HCT116 (cell line): ENCODE results near the gene TPO. TPM values are rescaled to one million over a fixed set of nuclear protein-coding genes. Genes with fewer than 3 reads are reported as not detected.

ENCODE experiments used
- ATAC-seq: fragments of 200-7000 bp; cut with Tn5 transposase; 2 replicates; pipeline ENCODE4 v1.9.1; 2020; ENCODE audit warnings: mild to moderate bottlenecking, moderate library complexity
- BruUV-seq: library from RNA; stranded (reverse); fragments of 400-500 nt; replicated peaks from 2 replicates; lab custom pipeline; 2021; lab: Mats Ljungman, UMichigan
- CTCF ChIA-PET: fragments of 300-600 bp; sonication (Branson Sonifier 250); formaldehyde crosslinking; loops from one replicate; lab custom pipeline; 2021; ENCODE audit warnings: antibody characterized with exemption; lab: Charles Lee
- POLR2A ChIA-PET: fragments of 300-600, 350-600 bp; sonication (Branson Sonifier 250); formaldehyde crosslinking; loops from one replicate; lab custom pipeline; 2021; ENCODE audit warnings: antibody characterized with exemption; lab: Charles Lee
- RAD21 ChIA-PET, 2 experiments: fragments of 300-600 bp; sonication (Branson Sonifier 250); formaldehyde crosslinking; loops; one replicate each; lab custom pipeline; 2023; ENCODE audit warnings: low total read pairs in 2 of 2; ENCODE audit not compliant: uncharacterized antibody in 2 of 2, unreplicated experiment in 2 of 2, low non-redundant PET in 1 of 2; lab: Charles Lee
- DNase-seq: peaks from one replicate; pipeline ENCODE4 v3.0.0-alpha.2; 2010; ENCODE audit warnings: low read depth, low spot score
- H2AFZ ChIP-seq: fragments of 200-600 bp; shearing (Covaris generic), sonication (generic); 2 replicates; pipeline ENCODE4 v1.6.1; 2017; ENCODE audit warnings: low read depth, mixed run types, mixed read lengths, antibody characterized with exemption, low read length; ENCODE audit not compliant: poor library complexity, severe bottlenecking
- H3K27ac ChIP-seq: 2 replicates; pipeline ENCODE4 v1.5.1; 2012; ENCODE audit warnings: low read depth, low read length
- H3K27me3 ChIP-seq: fragments of 200-600 bp; sonication (generic); 2 replicates; pipeline ENCODE4 v1.6.1; 2016; ENCODE audit warnings: mixed run types, low read length, mixed read lengths; ENCODE audit not compliant: insufficient read depth
- H3K36me3 ChIP-seq, 2 experiments: fragments of 200-500 bp in 1 of 2; fragments of 200-600 bp in 1 of 2; sonication (Bioruptor generic) in 1 of 2; sonication (generic) in 1 of 2; 2 replicates each; pipeline versions ENCODE4 v1.5.1 to v1.6.1; 2014 to 2016; ENCODE audit warnings: low read length in 2 of 2, inconsistent platforms in 1 of 2, mixed read lengths in 1 of 2, mixed run types in 1 of 2; ENCODE audit not compliant: insufficient read depth in 2 of 2, control insufficient read depth in 1 of 2
- H3K4me1 ChIP-seq, 2 experiments: fragments of 200-600 bp in 1 of 2; sonication (generic) in 1 of 2; 2 replicates each; pipeline versions ENCODE4 v1.5.1 to v1.6.1; 2012 to 2017; ENCODE audit warnings: low read length in 2 of 2, inconsistent platforms in 1 of 2, mild to moderate bottlenecking in 1 of 2, mixed read lengths in 1 of 2, mixed run types in 1 of 2, moderate library complexity in 1 of 2; ENCODE audit not compliant: insufficient read depth in 2 of 2, control insufficient read depth in 1 of 2
- H3K4me2 ChIP-seq: fragments of 200-600 bp; sonication (generic); 2 replicates; pipeline ENCODE4 v1.6.1; 2017; ENCODE audit warnings: mixed run types, low read length, mixed read lengths
- H3K4me3 ChIP-seq, 2 experiments: fragments of 200-600 bp in 1 of 2; sonication (generic) in 1 of 2; replicated peaks in 1 of 2; 2 replicates each; pipeline ENCODE4 v1.5.1; 2011 to 2016; ENCODE audit warnings: low read length in 2 of 2, control low read depth in 1 of 2, low read depth in 1 of 2, mild to moderate bottlenecking in 1 of 2, mixed read lengths in 1 of 2, mixed run types in 1 of 2
- H3K79me2 ChIP-seq: fragments of 200-600 bp; sonication (generic); 2 replicates; pipeline ENCODE4 v1.6.1; 2017; ENCODE audit warnings: mild to moderate bottlenecking, mixed run types, low read length, moderate library complexity, mixed read lengths; ENCODE audit not compliant: insufficient read depth
- H3K9ac ChIP-seq: fragments of 200-600 bp; sonication (generic); 2 replicates; pipeline ENCODE4 v1.6.1; 2016; ENCODE audit warnings: low read length, mixed read lengths
- H3K9me2 ChIP-seq: fragments of 200-600 bp; sonication (generic), shearing (Covaris generic); 2 replicates; pipeline ENCODE4 v1.6.1; 2017; ENCODE audit warnings: mixed run types, mild to moderate bottlenecking, moderate library complexity; ENCODE audit not compliant: insufficient read depth
- H3K9me3 ChIP-seq, 2 experiments: fragments of 200-500 bp in 1 of 2; fragments of 200-600 bp in 1 of 2; sonication (Bioruptor generic) in 1 of 2; sonication (generic) in 1 of 2; 2 replicates each; pipeline ENCODE4 v1.6.1; 2014 to 2017; ENCODE audit warnings: low read length in 2 of 2, mixed read lengths in 2 of 2, inconsistent platforms in 1 of 2, low read depth in 1 of 2, mild to moderate bottlenecking in 1 of 2, mixed run types in 1 of 2, moderate library complexity in 1 of 2; ENCODE audit not compliant: control insufficient read depth in 1 of 2, insufficient read depth in 1 of 2
- H4K20me1 ChIP-seq: fragments of 200-600 bp; sonication (generic), shearing (Covaris generic); 2 replicates; pipeline ENCODE4 v1.6.1; 2017; ENCODE audit warnings: mixed run types, mild to moderate bottlenecking, moderate library complexity; ENCODE audit not compliant: insufficient read depth
- EZH2 ChIP-seq: fragments of 200-600 bp; sonication (generic); IDR thresholded peaks from 2 replicates; pipeline ENCODE4 v1.6.1; 2017; ENCODE audit warnings: antibody characterized with exemption, mixed run types
- EZH2phosphoT487 ChIP-seq: fragments of 200-600 bp; IDR thresholded peaks from 2 replicates; pipeline ENCODE4 v1.6.1; 2018; ENCODE audit warnings: antibody characterized with exemption, borderline replicate concordance
- FOSL1 ChIP-seq: IDR thresholded peaks from 2 replicates; pipeline ENCODE4 v1.6.1; 2012; ENCODE audit warnings: low read depth
- RAD21 ChIP-seq: IDR thresholded peaks from 2 replicates; pipeline ENCODE4 v1.6.1; 2012; ENCODE audit warnings: low read depth, mild to moderate bottlenecking
- SIN3A ChIP-seq: IDR thresholded peaks from 2 replicates; pipeline ENCODE4 v1.6.1; 2012; ENCODE audit warnings: low read depth
- SP1 ChIP-seq: IDR thresholded peaks from 2 replicates; pipeline ENCODE4 v1.6.1; 2012; ENCODE audit warnings: low read depth
- SRF ChIP-seq: IDR thresholded peaks from 2 replicates; pipeline ENCODE4 v1.6.1; 2012; ENCODE audit warnings: low read depth
- YY1 ChIP-seq: IDR thresholded peaks from 2 replicates; pipeline ENCODE4 v1.6.1; 2011; ENCODE audit warnings: low read length, low read depth, moderate library complexity, mild to moderate bottlenecking; ENCODE audit not compliant: insufficient replicate concordance; ENCODE audit errors: extremely low read depth
- ZFX ChIP-seq: fragments of 450-650 bp; IDR thresholded peaks from 2 replicates; pipeline ENCODE4 v1.6.1; 2017
- intact Hi-C: fragments of 100-400 bp; cut with micrococcal nuclease; formaldehyde crosslinking; loops from 2 replicates; pipeline ENCODE4 v1.10.0; 2022
- total RNA-seq: library from RNA; stranded (reverse); gene quantifications from one replicate; pipeline ENCODE4 v1.2.1, GENCODE V29; 2021; ENCODE audit not compliant: unreplicated experiment
- TF ChIP-seq, protein P1 (sequence below): IDR thresholded peaks from 2 replicates; pipeline ENCODE4 v1.6.1; 2012
- TF ChIP-seq, protein P2 (sequence below): IDR thresholded peaks from 2 replicates; pipeline ENCODE4 v1.6.1; 2012
- TF ChIP-seq, protein P3 (sequence below): IDR thresholded peaks from 2 replicates; pipeline ENCODE4 v1.6.1; 2012; ENCODE audit warnings: low read depth

Gene TPO
- total RNA-seq, 1 experiment from 2014 or later = not detected

DNA sequence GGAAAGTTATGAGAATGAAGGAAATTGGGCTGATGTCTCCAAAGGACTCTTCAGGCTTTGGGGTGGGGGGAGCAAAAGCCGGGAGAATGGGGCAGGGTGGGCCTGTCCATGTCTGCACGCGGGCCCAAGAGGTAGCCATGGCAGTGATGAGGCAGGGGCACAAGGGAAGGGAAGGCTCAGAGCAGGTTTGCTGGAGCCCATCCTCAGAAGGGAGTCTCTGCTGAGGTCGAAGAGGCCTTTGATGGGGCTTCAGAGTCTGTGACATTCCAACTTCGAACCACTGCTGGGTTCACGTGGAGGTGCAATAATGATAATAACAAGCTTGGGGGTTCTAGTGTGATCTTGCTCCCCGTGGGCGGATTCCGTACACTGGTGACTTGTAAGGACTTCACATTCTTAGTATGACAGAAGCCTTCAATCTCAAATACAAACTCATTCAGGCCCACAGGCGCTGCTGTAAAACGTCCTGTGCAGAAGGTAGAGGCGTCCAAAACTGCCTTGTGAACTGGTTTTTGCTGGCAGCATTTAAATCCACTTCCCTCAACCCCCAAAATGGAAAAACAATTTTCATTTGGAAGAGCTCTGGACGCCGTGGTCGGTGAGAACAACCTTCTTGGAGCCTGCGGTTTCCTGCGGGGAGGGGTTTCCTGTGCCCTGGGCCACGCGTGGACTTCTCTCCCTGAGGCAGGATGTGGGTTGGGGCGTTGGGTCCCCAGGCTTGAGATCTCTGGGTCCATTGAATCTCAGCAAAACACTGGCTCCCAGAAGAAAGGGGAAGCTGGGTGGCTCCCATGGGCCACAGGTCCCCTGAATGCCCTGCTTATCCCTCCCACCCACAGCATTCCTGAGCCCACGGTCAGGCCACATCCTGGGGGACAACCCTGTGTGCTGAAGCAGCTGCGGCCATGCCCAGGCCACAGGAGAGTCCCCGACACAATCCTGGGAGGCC, 151.0 kb downstream of the TPO start:
- RAD21 ChIA-PET = no interaction called here
- no peaks in the 10 kb centered on the region for H3K4me1 ChIP-seq
- no peaks in the 10 kb centered on the region for H3K79me2 ChIP-seq
- CTCF ChIA-PET = no interaction called here
- no peaks in the 10 kb centered on the region for H4K20me1 ChIP-seq
- H3K27ac ChIP-seq = no peak overlapping the region
- ATAC-seq (no peak), DNase-seq (no peak)
- POLR2A ChIA-PET = no interaction called here
- H3K36me3 ChIP-seq = no peaks in the 10 kb centered on the region
- TF ChIP-seq EZH2phosphoT487 (no peak), SRF (no peak)
- H3K9ac ChIP-seq = no peak overlapping the region
- H3K4me2 ChIP-seq = no peak overlapping the region
- no peak overlapping the region for H2AFZ ChIP-seq
- H3K9me3 ChIP-seq = no peaks in the 10 kb centered on the region
- no TSS peak for BruUV-seq
- intact Hi-C loops = no loop called here
- H3K4me3 ChIP-seq = no peak overlapping the region
- H3K9me2 ChIP-seq = no peaks in the 10 kb centered on the region
- H3K27me3 ChIP-seq = peaks cover 3% of the 10 kb centered on the region; the same call in 1 of the 2 replicates

DNA sequence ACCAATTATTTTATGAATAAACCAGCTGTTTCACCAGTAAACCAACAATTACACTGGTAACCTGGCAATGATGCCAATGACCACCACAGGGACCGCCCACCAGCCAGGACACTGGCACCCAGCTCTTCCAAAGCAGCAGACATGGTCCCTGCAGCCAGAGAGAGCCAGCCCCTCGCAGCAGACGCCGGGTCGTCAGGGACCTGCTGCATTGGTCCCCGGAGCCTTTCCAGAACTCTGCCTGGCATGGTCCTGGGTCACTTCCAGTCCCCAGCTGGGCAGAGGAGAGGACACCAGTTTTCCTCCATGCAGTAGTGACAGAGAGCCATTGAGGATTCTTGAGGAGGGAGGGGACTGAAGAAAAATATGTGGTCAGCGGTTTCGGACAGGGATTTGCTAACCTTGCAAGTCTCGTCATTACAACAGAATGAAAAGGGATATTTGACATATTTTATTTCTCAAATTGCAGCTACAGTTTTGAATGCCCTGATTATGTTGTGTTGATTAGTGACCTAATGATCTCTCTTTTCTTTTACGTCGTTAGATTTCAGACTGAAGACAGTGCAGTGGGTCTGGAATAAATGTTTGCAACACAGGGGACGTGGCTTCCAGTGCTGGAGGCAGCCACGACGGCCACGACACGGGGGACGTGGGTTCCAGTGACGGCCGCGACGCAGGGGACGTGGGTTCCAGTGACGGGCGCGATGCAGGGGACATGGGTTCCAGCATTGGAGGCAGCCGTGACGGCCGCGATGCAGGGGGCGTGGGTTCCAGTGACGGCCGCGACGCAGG, 154.5 kb downstream of the TPO start:
- Histone ChIP-seq H3K27ac (no peak overlapping the region), H3K36me3 (no peaks in the 10 kb centered on the region), H2AFZ (no peak overlapping the region), H4K20me1 (no peaks in the 10 kb centered on the region), H3K4me3 (no peak overlapping the region), H3K9me2 (no peaks in the 10 kb centered on the region), H3K4me2 (no peak overlapping the region), H3K27me3 (peaks cover 17% of the 10 kb centered on the region; the same call in 1 of the 2 replicates), H3K9ac (no peak overlapping the region), H3K9me3 (no peaks in the 10 kb centered on the region), H3K4me1 (no peaks in the 10 kb centered on the region), H3K79me2 (no peaks in the 10 kb centered on the region)
- ChIA-PET CTCF (no interaction called here), RAD21 (no interaction called here), POLR2A (no interaction called here)
- no TSS peak for BruUV-seq
- no peak for ATAC-seq
- no peak for DNase-seq
- intact Hi-C loops = no loop called here
- TF ChIP-seq, protein P1, sequence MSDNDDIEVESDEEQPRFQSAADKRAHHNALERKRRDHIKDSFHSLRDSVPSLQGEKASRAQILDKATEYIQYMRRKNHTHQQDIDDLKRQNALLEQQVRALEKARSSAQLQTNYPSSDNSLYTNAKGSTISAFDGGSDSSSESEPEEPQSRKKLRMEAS = no peak
- TF ChIP-seq, protein P2, sequence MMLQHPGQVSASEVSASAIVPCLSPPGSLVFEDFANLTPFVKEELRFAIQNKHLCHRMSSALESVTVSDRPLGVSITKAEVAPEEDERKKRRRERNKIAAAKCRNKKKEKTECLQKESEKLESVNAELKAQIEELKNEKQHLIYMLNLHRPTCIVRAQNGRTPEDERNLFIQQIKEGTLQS = no peak
- TF ChIP-seq SRF (no peak), ZFX (no peak), FOSL1 (no peak), EZH2 (no peak), RAD21 (no peak), YY1 (no peak), SP1 (no peak), SIN3A (no peak)
- TF ChIP-seq, protein P3, sequence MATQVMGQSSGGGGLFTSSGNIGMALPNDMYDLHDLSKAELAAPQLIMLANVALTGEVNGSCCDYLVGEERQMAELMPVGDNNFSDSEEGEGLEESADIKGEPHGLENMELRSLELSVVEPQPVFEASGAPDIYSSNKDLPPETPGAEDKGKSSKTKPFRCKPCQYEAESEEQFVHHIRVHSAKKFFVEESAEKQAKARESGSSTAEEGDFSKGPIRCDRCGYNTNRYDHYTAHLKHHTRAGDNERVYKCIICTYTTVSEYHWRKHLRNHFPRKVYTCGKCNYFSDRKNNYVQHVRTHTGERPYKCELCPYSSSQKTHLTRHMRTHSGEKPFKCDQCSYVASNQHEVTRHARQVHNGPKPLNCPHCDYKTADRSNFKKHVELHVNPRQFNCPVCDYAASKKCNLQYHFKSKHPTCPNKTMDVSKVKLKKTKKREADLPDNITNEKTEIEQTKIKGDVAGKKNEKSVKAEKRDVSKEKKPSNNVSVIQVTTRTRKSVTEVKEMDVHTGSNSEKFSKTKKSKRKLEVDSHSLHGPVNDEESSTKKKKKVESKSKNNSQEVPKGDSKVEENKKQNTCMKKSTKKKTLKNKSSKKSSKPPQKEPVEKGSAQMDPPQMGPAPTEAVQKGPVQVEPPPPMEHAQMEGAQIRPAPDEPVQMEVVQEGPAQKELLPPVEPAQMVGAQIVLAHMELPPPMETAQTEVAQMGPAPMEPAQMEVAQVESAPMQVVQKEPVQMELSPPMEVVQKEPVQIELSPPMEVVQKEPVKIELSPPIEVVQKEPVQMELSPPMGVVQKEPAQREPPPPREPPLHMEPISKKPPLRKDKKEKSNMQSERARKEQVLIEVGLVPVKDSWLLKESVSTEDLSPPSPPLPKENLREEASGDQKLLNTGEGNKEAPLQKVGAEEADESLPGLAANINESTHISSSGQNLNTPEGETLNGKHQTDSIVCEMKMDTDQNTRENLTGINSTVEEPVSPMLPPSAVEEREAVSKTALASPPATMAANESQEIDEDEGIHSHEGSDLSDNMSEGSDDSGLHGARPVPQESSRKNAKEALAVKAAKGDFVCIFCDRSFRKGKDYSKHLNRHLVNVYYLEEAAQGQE = no peak
